SU-DHL-6 (cell line): ENCODE measurements around the gene LUZP1.

Source experiments
- CTCF ChIP-seq: fragments of 200-600 bp; sonication (generic); IDR thresholded peaks from one replicate; pipeline ENCODE4 v1.5.1; 2017; ENCODE audit warnings: antibody characterized with exemption, mild to moderate bottlenecking, low read length, moderate library complexity; ENCODE audit not compliant: insufficient read depth, poor library complexity, severe bottlenecking
- EZH2phosphoT487 ChIP-seq: fragments of 200-600 bp; sonication (generic), shearing (Covaris generic); conservative IDR thresholded peaks from 2 replicates; pipeline ENCODE4 v1.6.1; 2018; ENCODE audit warnings: mild to moderate bottlenecking, antibody characterized with exemption, low read length, moderate library complexity, mixed read lengths

- TF ChIP-seq CTCF, result no peak
- TF ChIP-seq EZH2phosphoT487, result 0 out of 2 replicates have a peak, but pooled peaks have one; percentile 48
Observed at GRCh38 chr1:23167353-23168078, 1.1 kb downstream of the LUZP1 start.
